Measurements from ENCODE around the gene MYL7.

The MYL7 gene

GRCh38 chr7:44101966-44102845 lies 38.9 kb downstream of the MYL7 start:
- H3K36me3 ChIP-seq (ENCODE audit: insufficient read depth, low read length) = no peaks in the 10 kb centered on the region
- peaks cover 12% of the 10 kb centered on the region; the same call in 1 of the 2 replicates for H3K4me1 ChIP-seq (ENCODE audit: insufficient read depth, low read length)
- no peaks in the 10 kb centered on the region for H3K9me3 ChIP-seq (ENCODE audit: control insufficient read depth, insufficient read depth, low read length)
- H3K9ac ChIP-seq (ENCODE audit: low read depth, low read length) = no peak overlapping the region

- Histone ChIP-seq H3K9ac (ENCODE audit: low read depth, low read length) (no peak overlapping the region), H3K9me3 (ENCODE audit: control insufficient read depth, insufficient read depth, low read length) (no peaks in the 10 kb centered on the region), H3K36me3 (ENCODE audit: insufficient read depth, low read length) (no peaks in the 10 kb centered on the region), H3K4me1 (ENCODE audit: insufficient read depth, low read length) (peaks cover 12% of the 10 kb centered on the region; the same call in 1 of the 2 replicates)
Observed at GRCh38 chr7:44101303-44101965, 39.7 kb downstream of the MYL7 start.

DNA sequence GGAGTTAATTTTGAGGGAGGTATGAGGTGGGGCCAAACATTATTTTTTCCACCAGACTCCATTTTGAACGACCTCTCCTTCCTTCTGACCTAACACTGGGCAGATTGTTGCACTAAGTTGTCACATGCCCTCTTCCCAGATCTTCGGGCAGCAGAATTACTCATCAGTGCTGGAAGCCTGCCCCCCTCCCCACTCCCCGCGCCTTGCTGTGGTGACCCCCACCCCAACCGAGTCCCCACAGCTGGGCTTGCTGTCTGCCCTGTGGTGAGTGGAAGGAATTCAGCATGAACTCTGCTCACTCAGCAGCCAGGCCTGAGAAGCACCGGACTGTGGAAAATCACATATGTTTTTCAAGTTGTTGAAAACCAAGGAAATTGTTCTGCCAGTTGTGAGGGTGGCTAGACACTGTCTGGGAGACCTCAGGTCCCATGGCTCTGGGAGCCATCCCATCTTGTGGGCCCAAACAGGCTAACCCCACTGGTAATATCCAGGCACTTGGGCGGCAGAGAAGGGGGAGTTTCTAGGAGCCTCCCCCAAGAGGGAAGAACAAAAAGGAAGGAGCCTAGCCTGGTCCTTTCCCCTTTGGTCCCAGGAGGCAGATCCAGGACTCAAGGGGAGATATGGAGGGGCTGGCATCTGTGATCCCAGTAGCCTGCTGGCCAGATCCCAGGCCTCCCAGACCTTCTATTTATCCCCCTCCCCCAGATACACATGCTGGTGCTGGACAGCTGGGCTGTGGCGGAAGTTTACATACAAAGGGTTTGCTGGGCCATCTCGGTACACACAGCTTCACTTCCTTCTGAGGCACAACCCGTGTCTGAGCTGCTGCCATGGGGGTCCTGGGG lies 40.5 kb downstream of the MYL7 start:
- H3K36me3 ChIP-seq (ENCODE audit: insufficient read depth, low read length) = no peaks in the 10 kb centered on the region
- H3K4me1 ChIP-seq (ENCODE audit: insufficient read depth, low read length) = peaks cover 9% of the 10 kb centered on the region; the same call in 1 of the 2 replicates
- no peaks in the 10 kb centered on the region for H3K9me3 ChIP-seq (ENCODE audit: control insufficient read depth, insufficient read depth, low read length)
- no peak overlapping the region for H3K9ac ChIP-seq (ENCODE audit: low read depth, low read length)

- Histone ChIP-seq H3K9ac (ENCODE audit: low read depth, low read length) (no peak overlapping the region), H3K9me3 (ENCODE audit: control insufficient read depth, insufficient read depth, low read length) (no peaks in the 10 kb centered on the region), H3K4me1 (ENCODE audit: insufficient read depth, low read length) (peaks cover 6% of the 10 kb centered on the region; the same call in 1 of the 2 replicates), H3K36me3 (ENCODE audit: insufficient read depth, low read length) (no peaks in the 10 kb centered on the region)
Observed at GRCh38 chr7:44099669-44100068, 41.5 kb downstream of the MYL7 start.

DNA sequence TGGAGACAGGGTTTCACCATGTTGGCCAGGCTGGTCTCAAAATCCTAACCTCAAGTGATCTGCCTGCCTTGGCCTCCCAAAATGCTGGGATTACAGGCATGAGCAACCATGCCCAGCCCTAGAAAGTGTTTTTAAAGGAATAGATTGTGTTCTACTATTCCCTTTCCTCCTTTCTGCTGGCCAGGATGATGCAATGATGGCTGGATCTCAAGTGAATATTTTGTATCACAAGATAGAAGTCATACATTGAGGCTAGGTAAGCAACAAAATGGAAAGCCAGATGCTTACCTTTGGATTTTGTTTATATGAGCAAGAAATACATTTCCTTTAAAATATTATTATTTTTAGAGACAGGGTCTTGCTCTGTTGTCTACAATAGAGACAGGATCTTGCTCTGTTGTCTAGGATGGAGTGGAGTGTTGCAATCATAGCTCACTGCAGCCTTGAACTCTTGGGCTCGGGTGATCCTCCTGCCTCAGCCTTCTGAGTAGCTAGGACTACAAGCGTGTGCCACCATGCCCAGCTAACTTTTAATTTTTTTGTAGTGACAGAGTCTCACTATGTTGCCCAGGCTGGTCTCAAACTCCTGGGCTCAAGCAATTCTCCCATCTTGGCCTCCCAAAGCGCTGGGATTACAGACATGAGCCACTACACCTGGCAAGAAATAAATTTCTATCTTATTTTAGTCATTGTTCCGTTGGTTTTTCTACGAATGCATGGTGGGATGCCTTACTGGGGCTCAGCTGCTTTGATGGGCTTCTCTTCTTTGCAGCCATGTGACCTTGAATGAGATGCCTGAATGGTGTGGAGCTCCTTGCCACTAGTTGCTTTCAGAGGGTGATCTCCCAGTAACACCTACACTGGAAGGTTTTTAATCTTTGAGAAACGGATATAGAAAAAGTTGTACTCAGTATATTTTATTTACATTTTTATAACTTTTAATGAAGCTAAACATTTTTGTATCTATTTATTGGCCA lies 42.8 kb downstream of the MYL7 start:
- Histone ChIP-seq H3K9ac (ENCODE audit: low read depth, low read length) (no peak overlapping the region), H3K9me3 (ENCODE audit: control insufficient read depth, insufficient read depth, low read length) (no peaks in the 10 kb centered on the region), H3K4me1 (ENCODE audit: insufficient read depth, low read length) (peaks cover 6% of the 10 kb centered on the region; the same call in 1 of the 2 replicates), H3K36me3 (ENCODE audit: insufficient read depth, low read length) (no peaks in the 10 kb centered on the region)

- H3K36me3 ChIP-seq (ENCODE audit: insufficient read depth, low read length) = no peaks in the 10 kb centered on the region
- peaks cover 6% of the 10 kb centered on the region; the same call in 1 of the 2 replicates for H3K4me1 ChIP-seq (ENCODE audit: insufficient read depth, low read length)
- no peaks in the 10 kb centered on the region for H3K9me3 ChIP-seq (ENCODE audit: control insufficient read depth, insufficient read depth, low read length)
- H3K9ac ChIP-seq (ENCODE audit: low read depth, low read length) = no peak overlapping the region
Observed at GRCh38 chr7:44097064-44097932, 43.8 kb downstream of the MYL7 start.

GRCh38 chr7:44096326-44096881 lies 44.7 kb downstream of the MYL7 start:
- Histone ChIP-seq H3K9ac (ENCODE audit: low read depth, low read length) (no peak overlapping the region), H3K36me3 (ENCODE audit: insufficient read depth, low read length) (no peaks in the 10 kb centered on the region), H3K4me1 (ENCODE audit: insufficient read depth, low read length) (peaks cover 6% of the 10 kb centered on the region; the same call in 1 of the 2 replicates)

DNA sequence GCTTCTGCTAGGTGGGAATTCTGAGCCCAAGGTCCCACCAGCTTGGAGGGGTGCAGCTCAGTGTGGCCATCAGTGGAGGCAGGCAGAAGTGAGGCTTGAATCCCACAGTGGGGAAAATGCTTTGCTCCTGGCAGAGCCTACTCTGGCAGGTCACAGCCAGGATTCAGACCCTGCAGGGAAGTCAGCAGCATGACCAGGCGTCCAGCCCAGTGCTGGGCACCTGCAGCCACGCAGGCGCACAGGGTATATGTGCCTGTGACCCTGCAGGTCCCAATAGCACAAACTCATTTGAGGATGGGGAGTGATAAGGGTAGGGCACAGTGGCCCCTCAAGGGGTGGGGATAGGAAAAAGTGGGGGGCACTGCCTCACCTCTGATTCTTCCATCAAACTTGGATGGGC lies 45.4 kb downstream of the MYL7 start:
- H3K36me3 ChIP-seq (ENCODE audit: insufficient read depth, low read length) = no peaks in the 10 kb centered on the region
- H3K4me1 ChIP-seq (ENCODE audit: insufficient read depth, low read length) = peaks cover 3% of the 10 kb centered on the region; the same call in 1 of the 2 replicates
- no peaks in the 10 kb centered on the region for H3K9me3 ChIP-seq (ENCODE audit: control insufficient read depth, insufficient read depth, low read length)
- H3K9ac ChIP-seq (ENCODE audit: low read depth, low read length) = no peak overlapping the region

More at GRCh38 chr7:44096326-44096881, 44.7 kb downstream of the MYL7 start:
- H3K9me3 ChIP-seq (ENCODE audit: control insufficient read depth, insufficient read depth, low read length) = no peaks in the 10 kb centered on the region

DNA sequence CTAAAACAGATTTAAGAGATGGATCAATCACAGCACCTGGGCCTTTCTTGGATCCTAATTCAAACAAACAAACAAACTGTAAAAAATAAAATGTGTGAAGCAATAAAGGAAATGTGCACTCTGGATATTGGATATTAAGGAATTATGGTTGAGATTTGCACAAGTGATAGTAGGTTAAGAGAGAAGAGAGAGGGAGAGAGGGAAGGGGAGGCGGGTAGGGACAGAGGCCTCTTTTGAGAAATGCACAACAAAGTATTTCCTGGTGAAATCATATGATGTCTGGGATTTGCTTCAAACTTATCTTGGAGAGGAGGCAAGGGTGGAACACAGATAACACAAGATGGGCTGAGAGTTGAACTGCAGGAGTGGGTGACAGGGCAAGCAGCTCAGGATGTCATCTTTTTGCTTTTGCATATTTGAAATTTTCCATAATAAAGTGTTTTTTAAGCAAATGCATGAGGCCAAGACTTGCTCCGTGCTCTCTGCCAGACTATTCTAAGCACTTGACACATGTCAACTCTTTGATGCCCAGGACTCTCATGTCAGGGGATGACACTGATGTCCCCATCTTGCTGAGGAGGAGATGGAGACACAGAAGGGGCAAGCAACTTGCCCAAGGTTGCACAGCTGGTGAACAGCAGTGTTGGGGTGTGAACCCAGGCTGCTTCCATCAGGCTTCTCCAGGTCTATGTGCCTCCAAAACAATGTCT lies 46.1 kb downstream of the MYL7 start:
- H3K4me1 ChIP-seq (ENCODE audit: insufficient read depth, low read length) = no peaks in the 10 kb centered on the region
- no peaks in the 10 kb centered on the region for H3K36me3 ChIP-seq (ENCODE audit: insufficient read depth, low read length)
- no peak overlapping the region for H3K9ac ChIP-seq (ENCODE audit: low read depth, low read length)
- H3K9me3 ChIP-seq (ENCODE audit: control insufficient read depth, insufficient read depth, low read length) = no peaks in the 10 kb centered on the region

GRCh38 chr7:44094365-44094764 lies 46.8 kb downstream of the MYL7 start:
- no peak overlapping the region for H3K9ac ChIP-seq (ENCODE audit: low read depth, low read length)
- no peaks in the 10 kb centered on the region for H3K36me3 ChIP-seq (ENCODE audit: insufficient read depth, low read length)
- H3K9me3 ChIP-seq (ENCODE audit: control insufficient read depth, insufficient read depth, low read length) = no peaks in the 10 kb centered on the region
- no peaks in the 10 kb centered on the region for H3K4me1 ChIP-seq (ENCODE audit: insufficient read depth, low read length)

GRCh38 chr7:44093102-44093641 lies 48.0 kb downstream of the MYL7 start:
- Histone ChIP-seq H3K36me3 (ENCODE audit: insufficient read depth, low read length) (no peaks in the 10 kb centered on the region), H3K4me1 (ENCODE audit: insufficient read depth, low read length) (no peaks in the 10 kb centered on the region; the same call in 1 of the 2 replicates), H3K9ac (ENCODE audit: low read depth, low read length) (no peak overlapping the region), H3K9me3 (ENCODE audit: control insufficient read depth, insufficient read depth, low read length) (no peaks in the 10 kb centered on the region)

Data from ES-I3 (cell line).